Kidney (tissue), 14 donors: ENCODE data around the gene COL4A3. TPM values are rescaled to one million over a fixed set of nuclear protein-coding genes. Genes with fewer than 3 reads are reported as not detected.
A peak's percentile ranks its signal among the peaks of the same experiment; 100 is the strongest.

Experiments
- DNase-seq, 5 donors: peaks; one replicate each; pipeline ENCODE4 v3.0.0-alpha.2; 2013 to 2020
- FAIRE-seq: peaks from 2 replicates; lab custom pipeline; 2012; peaks lifted over from hg19 to GRCh38; lab: Jason Lieb, UNC
- H3K27ac ChIP-seq, 2 donors: one replicate each; pipeline ENCODE4 v1.7.0; 2013; ENCODE audit warnings: low read depth in 2 of 2, low read length in 2 of 2, inconsistent platforms in 1 of 2
- H3K27me3 ChIP-seq: one replicate; pipeline ENCODE4 v1.7.1; 2013; ENCODE audit warnings: low read length, inconsistent platforms; ENCODE audit not compliant: control insufficient read depth, insufficient read depth
- H3K36me3 ChIP-seq, 3 donors: one replicate each; pipeline versions ENCODE4 v1.7.0 to v1.7.1; 2013; ENCODE audit warnings: low read length in 3 of 3, control low read depth in 1 of 3, inconsistent platforms in 1 of 3; ENCODE audit not compliant: insufficient read depth in 3 of 3, control insufficient read depth in 2 of 3
- H3K4me1 ChIP-seq, 3 donors: one replicate each; pipeline versions ENCODE4 v1.7.0 to v1.7.1; 2013; ENCODE audit warnings: low read length in 3 of 3, inconsistent platforms in 1 of 3, low read depth in 1 of 3; ENCODE audit not compliant: control insufficient read depth in 2 of 3, insufficient read depth in 2 of 3
- H3K4me3 ChIP-seq, 3 donors: one replicate each; pipeline versions ENCODE4 v1.7.0 to v1.8.1; 2013; ENCODE audit warnings: low read length in 3 of 3, control low read depth in 1 of 3, inconsistent platforms in 1 of 3
- H3K9ac ChIP-seq, 3 donors: one replicate each; pipeline versions ENCODE4 v1.7.0 to v1.7.1; 2013; ENCODE audit warnings: low read length in 3 of 3, control low read depth in 1 of 3, inconsistent platforms in 1 of 3
- H3K9me3 ChIP-seq, 3 donors: one replicate each; pipeline versions ENCODE4 v1.7.0 to v1.7.1; 2013; ENCODE audit warnings: low read length in 3 of 3, control low read depth in 1 of 3, inconsistent platforms in 1 of 3; ENCODE audit not compliant: control insufficient read depth in 2 of 3, insufficient read depth in 1 of 3
- intact Hi-C: fragments of 100-400 bp; cut with DNase I; formaldehyde crosslinking; loops from one replicate; pipeline ENCODE4 v1.11.1; 2022
- polyA plus RNA-seq: library from polyadenylated mRNA; stranded (reverse); fragments of 350-450 nt; fragmentation: Illumina TruSeq; extraction: RNeasy Lipid Tissue Mini Kit (QIAGEN cat#74804); gene quantifications from one replicate; pipeline ENCODE4 v1.2.3, GENCODE V29; 2014; ENCODE audit warnings: low read depth, low replicate concordance; ENCODE audit not compliant: insufficient read depth
- total RNA-seq: library from RNA; stranded (reverse); fragmentation: NEBNext Ultra II Directional; extraction: Animal tissue kit (Norgen Biotek cat#: 25700); gene quantifications from one replicate; pipeline ENCODE4 v1.2.1, GENCODE V29; 2021
- TF ChIP-seq, protein P1 (sequence below): IDR thresholded peaks from 3 replicates; pipeline ENCODE4 v1.5.1; 2012; ENCODE audit warnings: mild to moderate bottlenecking, moderate library complexity, borderline replicate concordance; ENCODE audit not compliant: insufficient read depth; ENCODE audit errors: extremely low read depth
- donor health status: control.
- donor health status: control.
- donor health status: control.
- donor health status: control.
- donor health status: control.
- donor health status: DM: yes; HTN: yes; CAD: no.
- donor health status: Normal renal cell carcinoma (clear cell type).

COL4A3 gene
- total and polyA plus RNA-seq, 2 donors from 2014 or later, result 20.8 to 48.8 TPM

DNA sequence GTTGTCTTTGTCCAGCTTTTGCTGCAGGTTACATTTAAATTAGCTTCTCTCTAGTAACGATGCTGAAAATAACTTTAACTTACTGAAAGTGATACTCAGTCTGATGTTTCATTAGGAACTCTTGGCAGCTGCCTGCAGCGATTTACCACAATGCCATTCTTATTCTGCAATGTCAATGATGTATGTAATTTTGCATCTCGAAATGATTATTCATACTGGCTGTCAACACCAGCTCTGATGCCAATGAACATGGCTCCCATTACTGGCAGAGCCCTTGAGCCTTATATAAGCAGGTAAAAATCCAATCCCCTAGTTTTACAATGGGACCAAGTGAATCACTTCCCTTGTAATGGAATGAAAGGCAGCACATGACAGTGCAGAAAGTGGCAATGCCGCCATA, 144.4 kb downstream of the COL4A3 start:
- intact Hi-C loops, result no loop called here
- H3K9ac ChIP-seq, result no peak overlapping the region
- H3K4me3 ChIP-seq, result no peak overlapping the region
- H3K27me3 ChIP-seq, result no peaks in the 10 kb centered on the region
- DNase-seq (no peak), FAIRE-seq (no peak)
- H3K36me3 ChIP-seq, result peaks cover 0 to 34% (median 7%) of the 10 kb centered on the region in 3 donors
- TF ChIP-seq, protein P1, sequence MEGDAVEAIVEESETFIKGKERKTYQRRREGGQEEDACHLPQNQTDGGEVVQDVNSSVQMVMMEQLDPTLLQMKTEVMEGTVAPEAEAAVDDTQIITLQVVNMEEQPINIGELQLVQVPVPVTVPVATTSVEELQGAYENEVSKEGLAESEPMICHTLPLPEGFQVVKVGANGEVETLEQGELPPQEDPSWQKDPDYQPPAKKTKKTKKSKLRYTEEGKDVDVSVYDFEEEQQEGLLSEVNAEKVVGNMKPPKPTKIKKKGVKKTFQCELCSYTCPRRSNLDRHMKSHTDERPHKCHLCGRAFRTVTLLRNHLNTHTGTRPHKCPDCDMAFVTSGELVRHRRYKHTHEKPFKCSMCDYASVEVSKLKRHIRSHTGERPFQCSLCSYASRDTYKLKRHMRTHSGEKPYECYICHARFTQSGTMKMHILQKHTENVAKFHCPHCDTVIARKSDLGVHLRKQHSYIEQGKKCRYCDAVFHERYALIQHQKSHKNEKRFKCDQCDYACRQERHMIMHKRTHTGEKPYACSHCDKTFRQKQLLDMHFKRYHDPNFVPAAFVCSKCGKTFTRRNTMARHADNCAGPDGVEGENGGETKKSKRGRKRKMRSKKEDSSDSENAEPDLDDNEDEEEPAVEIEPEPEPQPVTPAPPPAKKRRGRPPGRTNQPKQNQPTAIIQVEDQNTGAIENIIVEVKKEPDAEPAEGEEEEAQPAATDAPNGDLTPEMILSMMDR, result no peak
- no peaks in the 10 kb centered on the region for H3K9me3 ChIP-seq
- H3K4me1 ChIP-seq, result no peaks in the 10 kb centered on the region
- H3K27ac ChIP-seq, result no peak overlapping the region

DNA sequence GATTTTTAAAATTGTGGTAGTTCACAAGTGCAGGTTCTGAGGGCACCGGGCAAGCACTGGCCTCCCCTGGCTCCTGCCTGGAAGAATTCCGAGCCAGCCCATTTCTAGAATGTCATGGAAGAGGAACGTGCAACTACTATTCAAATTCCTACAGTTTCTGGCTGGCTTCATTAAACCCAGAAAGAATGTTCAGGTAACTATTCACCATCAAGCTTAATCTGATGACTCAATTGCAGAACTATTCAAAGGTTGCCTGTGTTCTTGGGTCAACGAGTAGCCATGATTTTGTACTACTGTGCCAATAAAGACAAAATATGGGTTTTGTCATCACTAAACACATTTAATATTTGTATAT, 146.3 kb downstream of the COL4A3 start:
- no peaks in the 10 kb centered on the region for H3K4me1 ChIP-seq
- intact Hi-C loops, result no loop called here
- DNase-seq (peak in 2 of 5 donors; percentile 34 to 48), FAIRE-seq (no peak)
- no peak overlapping the region for H3K9ac ChIP-seq
- TF ChIP-seq, protein P1, result no peak
- H3K36me3 ChIP-seq, result peaks cover 0 to 25% (median 3%) of the 10 kb centered on the region in 3 donors
- no peak overlapping the region for H3K4me3 ChIP-seq
- H3K9me3 ChIP-seq, result no peaks in the 10 kb centered on the region
- no peaks in the 10 kb centered on the region for H3K27me3 ChIP-seq
- no peak overlapping the region for H3K27ac ChIP-seq

DNA sequence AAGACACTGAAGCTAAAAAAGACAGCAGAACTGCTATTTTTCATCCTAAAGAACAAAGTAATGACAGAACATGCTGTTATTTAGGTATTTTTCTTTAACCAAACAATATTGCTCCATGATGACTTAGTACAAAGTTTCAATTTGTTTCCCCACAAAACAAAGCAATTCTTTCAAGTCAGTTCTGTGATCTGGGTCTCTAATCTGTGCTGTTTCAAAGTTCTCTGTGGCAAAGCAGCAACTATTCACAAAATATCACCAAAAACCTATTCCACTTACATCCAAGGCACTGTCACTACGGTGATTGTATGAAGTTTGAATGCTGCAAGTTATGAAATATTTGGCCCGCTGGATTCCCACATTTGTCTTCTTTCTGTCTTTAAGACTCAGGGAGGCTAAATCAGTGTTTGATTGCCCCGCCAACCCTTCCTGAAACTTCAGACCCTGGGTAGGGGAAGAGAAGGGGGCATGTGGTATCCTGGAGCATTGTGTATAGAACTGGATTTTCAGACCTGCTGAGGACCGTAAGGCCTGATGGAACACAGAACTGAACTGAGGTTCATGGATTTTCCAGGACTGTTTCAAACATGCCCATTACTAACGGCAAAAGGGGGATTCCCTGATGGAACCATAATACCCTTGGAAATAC, 147.6 kb downstream of the COL4A3 start:
- Histone ChIP-seq H3K9ac (no peak overlapping the region), H3K9me3 (no peaks in the 10 kb centered on the region), H3K27ac (no peak overlapping the region), H3K27me3 (no peaks in the 10 kb centered on the region), H3K4me3 (no peak overlapping the region), H3K36me3 (peaks cover 0 to 21% (median 3%) of the 10 kb centered on the region in 3 donors), H3K4me1 (no peaks in the 10 kb centered on the region)
- TF ChIP-seq, protein P1, result no peak
- DNase-seq, result no peak
- intact Hi-C loops, result no loop called here
- no peak for FAIRE-seq

DNA sequence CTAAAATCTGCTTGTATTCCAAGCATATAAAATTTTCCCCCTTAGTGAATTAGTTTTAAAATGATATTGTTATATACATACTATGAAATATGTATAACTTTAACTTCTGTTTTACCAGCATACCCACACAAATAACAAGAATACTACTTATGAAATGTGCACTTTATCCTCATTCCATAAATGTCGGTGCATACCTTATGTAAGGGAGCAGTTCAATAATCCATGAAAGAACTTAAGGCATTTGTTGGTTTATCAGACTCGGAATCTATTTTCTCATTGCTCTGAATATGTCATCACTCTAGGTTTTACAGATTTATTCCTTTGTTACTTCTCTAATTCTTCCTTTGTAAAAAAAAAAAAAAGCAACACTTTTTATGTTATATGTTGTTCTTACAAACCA, 148.2 kb downstream of the COL4A3 start:
- no peak overlapping the region for H3K9ac ChIP-seq
- no peak overlapping the region for H3K4me3 ChIP-seq
- DNase-seq (no peak), FAIRE-seq (no peak)
- peaks cover 0 to 18% (median 3%) of the 10 kb centered on the region in 3 donors for H3K36me3 ChIP-seq
- no peaks in the 10 kb centered on the region for H3K9me3 ChIP-seq
- TF ChIP-seq, protein P1, result no peak
- H3K4me1 ChIP-seq, result no peaks in the 10 kb centered on the region
- intact Hi-C loops, result no loop called here
- no peak overlapping the region for H3K27ac ChIP-seq
- H3K27me3 ChIP-seq, result no peaks in the 10 kb centered on the region
